ENCODE data around the gene OLFM4. TPM values are rescaled to one million over a fixed set of nuclear protein-coding genes. Genes with fewer than 3 reads are reported as not detected.

The OLFM4 gene
- total and polyA plus RNA-seq, 2 of the 8 experiments (the other 6 are each of a cell fraction or from before 2014, with no cell fraction given) = not detected

GRCh38 chr13:53069800-53070199 lies 41.2 kb downstream of the OLFM4 start:
- ChIA-PET POLR2A (ENCODE audit: partially characterized antibody) (no interaction called here), CTCF (ENCODE audit: partially characterized antibody) (interaction anchor here (0.5 to 2.1 kb wide), 10 partner anchors 11 to 220 kb away, joined by 3 to 12 read pairs (median 3); no protein-coding TSS in a partner anchor)
- Histone ChIP-seq H4K5ac (ENCODE audit: insufficient read length, low read depth, low read length) (no peak overlapping the region), H3K27me3 (replicated peaks in 1 of 4; ENCODE audit: control insufficient read depth in 3 of 4, extremely low read depth in 1 of 4, insufficient read depth in 3 of 4, low read length in 3 of 4) (no peaks in the 10 kb centered on the region), H3K36me3 (ENCODE audit: control insufficient read depth in 2 of 4, insufficient read depth in 4 of 4, low read length in 3 of 4) (no peaks in the 10 kb centered on the region), H2AFZ (ENCODE audit: low read length) (no peak overlapping the region), H3K23me2 (ENCODE audit: low read depth, low read length) (no peaks in the 10 kb centered on the region; the same call in 1 of the 2 replicates), H2BK20ac (ENCODE audit: low read length) (no peak overlapping the region), H3K9ac (replicated peaks in 1 of 4; ENCODE audit: extremely low read depth in 1 of 4, low read depth in 3 of 4, low read length in 3 of 4) (no peak overlapping the region), H3K4me3 (ENCODE audit: extremely low read depth in 1 of 4, insufficient read depth in 2 of 4, low read depth in 3 of 4, low read length in 4 of 4) (no peak overlapping the region), H3K23ac (ENCODE audit: insufficient read length) (no peak overlapping the region), H3K27ac (ENCODE audit: low read depth, low read length) (no peak overlapping the region), H2BK120ac (replicated peaks; ENCODE audit: low read depth, low read length) (no peak overlapping the region), H4K8ac (ENCODE audit: extremely low read depth, insufficient read depth, low read length) (no peak overlapping the region), H3K79me1 (ENCODE audit: low read depth, low read length) (no peaks in the 10 kb centered on the region), H3K9me3 (ENCODE audit: insufficient read depth in 2 of 2, low read depth in 1 of 2, low read length in 1 of 2) (no peaks in the 10 kb centered on the region), H4K20me1 (replicated peaks in 1 of 2; ENCODE audit: control insufficient read depth in 1 of 2, insufficient read depth in 2 of 2, low read length in 2 of 2) (no peaks in the 10 kb centered on the region), H2BK5ac (ENCODE audit: low read depth, low read length) (no peak overlapping the region), H3K4me2 (ENCODE audit: insufficient read depth in 1 of 2, low read depth in 2 of 2, low read length in 2 of 2) (no peak overlapping the region), H3K14ac (ENCODE audit: insufficient read length) (no peak overlapping the region), H2BK15ac (ENCODE audit: low read length) (no peak overlapping the region), H2BK12ac (ENCODE audit: low read depth, low read length) (no peak overlapping the region), H4K91ac (replicated peaks; ENCODE audit: insufficient read length, low read length) (no peak overlapping the region), H3K56ac (replicated peaks; ENCODE audit: insufficient read length, low read depth, low read length) (no peak overlapping the region), H3K18ac (ENCODE audit: extremely low read depth, low read length) (no peak overlapping the region), H3K79me2 (ENCODE audit: control insufficient read depth in 1 of 2, insufficient read depth in 2 of 2, low read length in 2 of 2) (no peaks in the 10 kb centered on the region), H3K4me1 (replicated peaks in 1 of 4; ENCODE audit: control insufficient read depth in 3 of 4, insufficient read depth in 4 of 4, low read length in 3 of 4) (peaks cover 0 to 1% (median 0%) of the 10 kb centered on the region in 4 experiments; a peak in 1 of 7 replicates), H2AK5ac (ENCODE audit: low read depth, low read length) (no peak overlapping the region), H3K4ac (replicated peaks; ENCODE audit: insufficient read length, low read depth, low read length) (no peak overlapping the region)
- DNase-seq (ENCODE audit: low read depth in 1 of 2, low spot score in 2 of 2) = no peak
- no peak for FAIRE-seq
- 88% methylated on average over 4 of the region's 4 CpGs; no CpG with 5 or more reads in 1 of the 2 experiments for WGBS, 2 experiments (ENCODE audit: extremely low coverage in 1 of 2, insufficient coverage in 1 of 2, insufficient read length in 1 of 2, insufficient replicate concordance in 2 of 2, low coverage in 1 of 2, low lambda C conversion rate in 2 of 2, missing lambda C conversion rate in 1 of 2)
- TF ChIP-seq CTBP2 (IDR thresholded peaks at IDR 0.05; ENCODE audit: borderline replicate concordance, insufficient read depth, insufficient read length, low read length) = no peak
- no peak for TF ChIP-seq SP4 (IDR thresholded peaks at IDR 0.05; ENCODE audit: low read length)
- no peak for TF ChIP-seq GABPA (IDR thresholded peaks at IDR 0.05; ENCODE audit: borderline replicate concordance, insufficient read depth, low read length)
- TF ChIP-seq POLR2AphosphoS5 (IDR thresholded peaks at IDR 0.05; ENCODE audit: low read depth, low read length) = no peak
- TF ChIP-seq YY1 (IDR thresholded peaks at IDR 0.05; ENCODE audit: low read depth, low read length) = no peak
- no peak for TF ChIP-seq HDAC2 (IDR thresholded peaks at IDR 0.05; ENCODE audit: borderline replicate concordance in 1 of 2, low read depth in 2 of 2, low read length in 2 of 2)
- TF ChIP-seq E2F6 (IDR thresholded peaks at IDR 0.05) = no peak
- TF ChIP-seq POU5F1 (IDR thresholded peaks at IDR 0.05; ENCODE audit: low read depth, low read length) = no peak
- no peak for TF ChIP-seq TEAD4 (IDR thresholded peaks at IDR 0.05; ENCODE audit: low read depth, low read length)
- no peak for TF ChIP-seq RNF2 (IDR thresholded peaks at IDR 0.05; ENCODE audit: borderline replicate concordance, low read depth, low read length, missing control alignments, poor library complexity, severe bottlenecking)
- no peak for TF ChIP-seq CBX8 (IDR thresholded peaks at IDR 0.05; ENCODE audit: borderline replicate concordance, low read depth, low read length)
- TF ChIP-seq NANOG (IDR thresholded peaks at IDR 0.05; ENCODE audit: insufficient read depth, low read depth, low read length, poor library complexity, severe bottlenecking) = no peak
- no peak for TF ChIP-seq FOSL1 (IDR thresholded peaks at IDR 0.05; ENCODE audit: insufficient read depth, low read depth, low read length)
